ENCODE data around the gene WDPCP.

DNA sequence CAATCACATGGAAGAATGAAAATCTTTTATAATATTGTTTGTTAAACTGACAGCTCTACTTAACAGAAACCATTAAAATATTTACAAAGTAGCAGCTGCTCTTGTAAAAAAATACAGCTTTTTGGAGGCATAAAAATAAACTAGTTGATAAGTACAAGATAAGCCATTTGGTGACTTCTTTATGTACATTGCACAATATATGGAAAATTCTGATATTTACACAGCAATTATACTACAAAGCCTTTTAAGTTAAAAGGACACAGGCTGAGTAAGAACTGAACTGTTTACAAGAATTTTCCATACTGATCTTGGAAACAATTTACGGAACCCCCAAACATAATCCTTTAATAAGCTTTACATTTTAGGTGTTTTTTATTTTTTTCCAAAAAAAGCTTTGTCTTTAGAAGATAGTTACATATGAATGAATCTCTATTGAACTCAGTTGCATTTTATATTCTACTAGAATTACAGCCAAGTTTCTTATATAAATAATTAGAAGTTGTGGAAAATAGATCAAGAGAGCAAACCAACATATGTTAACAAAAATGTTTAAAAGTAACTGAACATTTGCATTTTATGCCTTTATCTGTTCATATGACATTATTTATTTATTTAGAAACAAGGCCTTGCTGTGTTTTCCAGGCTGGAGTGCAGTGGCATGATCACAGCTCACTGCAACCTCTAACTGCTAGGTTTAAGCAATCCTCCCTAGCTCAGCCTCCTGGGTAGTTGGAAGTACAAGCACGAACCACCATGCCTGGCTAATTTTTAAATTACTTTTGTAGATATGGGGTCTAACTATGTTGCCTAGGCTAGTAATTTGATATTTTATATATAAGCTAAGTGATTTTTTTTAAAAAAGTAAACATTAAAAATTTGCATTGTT is 395.1 kb downstream of the WDPCP start:
- TF ChIP-seq POLR2AphosphoS5 (IDR thresholded peaks at IDR 0.05; ENCODE audit: low read depth, low read length) (no peak), TAF1 (IDR thresholded peaks at IDR 0.05; ENCODE audit: borderline replicate concordance, low read depth, low read length) (no peak), POLR2A (IDR thresholded peaks at IDR 0.05; ENCODE audit: low read depth, low read length) (no peak)
